GM12892 (cell line): Measurements from ENCODE around the gene GNG14.
A peak's percentile ranks its signal among the peaks of the same experiment; 100 is the strongest.

Source experiments
- DNase-seq: peaks from one replicate; pipeline ENCODE4 v3.0.0; 2011; ENCODE audit not compliant: insufficient read length
- FAIRE-seq: peaks from 2 replicates; lab custom pipeline; 2011; peaks lifted over from hg19 to GRCh38; lab: Jason Lieb, UNC
- POLR2A ChIP-seq: IDR thresholded peaks from 2 replicates; pipeline ENCODE4 v1.6.1; 2011; ENCODE audit warnings: low read depth, low read length, control low read depth
- POLR2AphosphoS5 ChIP-seq: IDR thresholded peaks from 2 replicates; pipeline ENCODE4 v1.6.1; 2011; ENCODE audit warnings: low read depth, low read length, control low read depth
- TAF1 ChIP-seq: IDR thresholded peaks from 2 replicates; pipeline ENCODE4 v1.6.1; 2011; ENCODE audit warnings: low read depth, mild to moderate bottlenecking, control low read depth, low read length, borderline replicate concordance

The GNG14 gene

DNA sequence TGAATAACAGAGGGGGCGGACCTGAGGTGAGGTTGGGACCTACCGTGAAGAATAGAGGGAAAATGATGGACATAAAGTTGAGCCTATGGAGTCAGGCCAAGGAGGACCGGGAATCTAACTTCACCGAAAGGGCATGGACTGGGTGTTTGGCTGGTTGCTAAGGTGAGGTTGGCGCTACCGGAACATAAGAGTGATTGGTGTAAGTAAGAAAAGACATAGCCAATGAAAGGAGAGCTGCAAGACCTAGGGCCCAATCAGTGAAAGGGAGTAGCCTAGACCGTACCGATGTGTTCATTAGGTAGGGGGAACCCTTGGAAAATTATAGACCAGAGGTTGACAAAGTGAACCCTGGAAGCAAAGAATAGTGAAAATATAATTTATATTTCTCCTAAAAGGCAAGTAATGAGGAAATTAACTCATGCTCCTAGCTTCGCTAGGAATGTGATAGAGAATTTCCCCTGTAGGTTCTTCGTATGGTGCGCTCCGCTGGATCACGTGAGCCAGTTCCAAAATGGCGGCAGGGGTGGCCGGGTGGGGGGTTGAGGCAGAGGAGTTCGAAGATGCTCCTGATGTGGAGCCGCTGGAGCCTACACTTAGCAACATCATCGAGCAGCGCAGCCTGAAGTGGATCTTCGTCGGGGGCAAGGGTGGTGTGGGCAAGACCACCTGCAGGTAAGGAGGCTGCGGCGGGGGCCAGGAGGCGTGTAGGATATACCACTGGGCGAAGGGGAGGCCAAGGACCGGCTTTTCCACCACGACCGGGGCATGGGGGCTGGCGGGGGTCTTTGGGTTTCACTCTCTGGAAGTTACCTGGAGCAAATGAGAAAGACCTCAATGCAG is 49.4 kb downstream of the GNG14 start, which contains the start of gene GET3:
GET3 (plus strand) TSS at position 503 of the 840 bp plus-strand sequence; CDS start at position 512, 9 bp downstream.
- DNase-seq (peak; percentile 93), FAIRE-seq (peak; percentile 96)
- TF ChIP-seq POLR2AphosphoS5 (peak; percentile 75), POLR2A (peak; percentile 93), TAF1 (peak; percentile 94)

DNA sequence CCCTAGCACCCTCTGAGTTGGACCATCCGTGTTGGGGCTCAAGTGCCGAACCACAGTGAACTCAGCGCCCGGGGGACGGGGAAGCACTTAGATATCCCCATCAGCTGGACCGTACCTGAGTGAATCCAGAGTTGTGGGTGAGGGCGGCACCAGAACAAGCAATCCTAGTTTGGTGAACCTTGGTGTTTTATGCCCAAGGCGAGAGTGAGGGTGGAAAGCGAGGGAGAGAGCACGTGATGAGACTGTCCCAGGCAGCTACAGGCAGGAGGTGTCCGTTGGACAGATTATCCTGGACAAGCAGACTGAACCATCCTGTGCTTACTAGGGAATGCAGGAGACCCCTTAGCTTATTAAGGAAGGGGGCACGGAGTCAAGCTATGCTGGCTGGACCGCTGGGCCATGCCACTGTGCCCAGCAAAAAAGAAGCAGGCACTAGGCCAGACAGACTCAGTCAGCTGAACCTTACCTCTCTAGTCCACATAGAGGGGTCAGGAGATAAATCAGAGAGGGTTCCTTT is 50.1 kb downstream of the GNG14 start:
- no peak for FAIRE-seq
- no peak for DNase-seq
- TF ChIP-seq TAF1 = no peak
- TF ChIP-seq POLR2AphosphoS5 = no peak
- TF ChIP-seq POLR2A = no peak
